HG02763 (cell line): ENCODE measurements around the gene AMER3.

Experiments used
- ATAC-seq: cut with Tn5 transposase; IDR thresholded peaks from one replicate; pipeline ENCODE4 v1.9.1; 2021; ENCODE audit warnings: mild to moderate bottlenecking, moderate library complexity; ENCODE audit not compliant: unreplicated experiment

AMER3 gene

GRCh38 chr2:130778781-130779180, 23.4 kb downstream of the AMER3 start:
- ATAC-seq, result no peak

GRCh38 chr2:130785466-130786055, 30.2 kb downstream of the AMER3 start:
- ATAC-seq, result no peak

DNA sequence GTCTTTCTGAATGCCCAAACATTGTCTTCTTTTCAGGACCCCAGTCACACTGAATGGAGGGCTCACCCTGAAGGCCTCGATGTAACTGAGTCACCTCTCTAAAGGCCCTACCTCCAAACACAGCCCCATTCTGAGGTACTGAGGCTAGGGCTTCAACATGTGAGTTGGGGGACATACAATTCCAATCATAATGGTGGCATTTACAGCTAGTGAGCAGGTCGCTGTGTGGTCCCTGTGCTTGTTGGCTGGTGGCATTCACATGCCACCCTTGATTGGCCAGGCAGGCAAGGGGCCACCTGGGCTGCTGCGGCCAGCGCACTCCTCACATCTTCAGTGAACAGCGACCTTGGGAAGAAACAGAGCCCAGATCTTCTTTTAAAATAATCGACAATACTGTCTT, 30.7 kb downstream of the AMER3 start:
- ATAC-seq, result no peak

- ATAC-seq, result no peak
These were observed 32.5 kb downstream of the AMER3 start for GRCh38 chr2:130787841-130788240.

DNA sequence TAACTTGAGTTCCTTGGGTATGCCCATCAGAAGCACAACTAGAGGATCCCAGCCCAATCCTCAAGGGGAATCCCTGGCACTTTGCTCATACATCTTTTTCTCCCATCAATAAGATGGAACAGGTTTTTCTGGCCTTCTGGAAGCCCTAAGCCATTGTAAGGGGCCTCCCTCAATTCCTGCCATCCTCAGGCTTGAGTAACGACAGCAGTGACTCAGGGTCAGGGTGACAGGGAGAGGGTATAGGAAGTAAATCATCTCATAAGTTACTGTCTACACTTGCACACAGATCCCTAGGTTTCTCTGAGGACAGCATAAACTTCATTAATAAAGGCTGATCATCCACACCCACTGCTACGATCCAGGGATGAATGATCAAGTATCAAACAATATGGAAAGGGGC, 35.0 kb downstream of the AMER3 start:
- ATAC-seq, result no peak

DNA sequence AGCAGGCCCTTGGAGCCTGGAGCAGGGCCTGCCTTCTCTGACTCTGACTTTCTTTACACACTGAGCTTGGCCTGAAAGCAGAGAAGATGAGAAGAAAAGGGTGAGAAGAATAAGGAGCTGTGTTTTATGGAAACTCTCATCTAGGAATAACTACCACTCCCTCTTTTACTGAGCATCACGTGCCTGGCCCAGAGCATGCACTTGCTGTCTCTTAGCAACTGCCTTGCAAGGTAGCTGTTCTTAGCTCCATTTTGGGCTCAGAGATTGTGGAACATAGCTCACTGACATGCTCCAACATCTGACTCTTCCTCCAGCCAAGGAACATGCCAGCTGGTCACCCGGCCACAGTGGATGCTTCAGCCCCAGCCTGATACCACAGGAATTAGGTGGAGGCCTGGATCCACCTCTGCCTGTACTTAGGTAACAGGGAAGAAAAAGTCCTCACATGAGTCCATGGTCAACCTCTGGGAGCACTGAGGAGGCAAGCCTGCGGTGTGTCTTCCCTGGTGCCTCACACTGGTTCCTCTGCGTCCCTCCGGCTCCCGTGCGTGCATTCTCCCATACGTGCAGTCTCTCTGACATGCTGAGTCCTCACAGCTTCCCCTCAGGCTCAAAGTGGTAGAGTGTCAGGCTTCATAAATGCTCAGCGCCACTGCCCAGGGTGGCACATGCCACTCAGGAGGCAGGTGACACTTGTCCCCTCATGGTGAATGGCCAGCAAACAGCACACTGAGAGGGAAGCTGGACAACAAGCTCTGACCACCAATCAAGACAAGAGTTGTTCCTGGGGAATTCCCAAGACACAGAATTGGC, 35.7 kb downstream of the AMER3 start:
- ATAC-seq, result no peak

GRCh38 chr2:130791617-130791939, 36.2 kb downstream of the AMER3 start:
- no peak for ATAC-seq

- no peak for ATAC-seq
These were observed 40.1 kb downstream of the AMER3 start for GRCh38 chr2:130795431-130795830.

DNA sequence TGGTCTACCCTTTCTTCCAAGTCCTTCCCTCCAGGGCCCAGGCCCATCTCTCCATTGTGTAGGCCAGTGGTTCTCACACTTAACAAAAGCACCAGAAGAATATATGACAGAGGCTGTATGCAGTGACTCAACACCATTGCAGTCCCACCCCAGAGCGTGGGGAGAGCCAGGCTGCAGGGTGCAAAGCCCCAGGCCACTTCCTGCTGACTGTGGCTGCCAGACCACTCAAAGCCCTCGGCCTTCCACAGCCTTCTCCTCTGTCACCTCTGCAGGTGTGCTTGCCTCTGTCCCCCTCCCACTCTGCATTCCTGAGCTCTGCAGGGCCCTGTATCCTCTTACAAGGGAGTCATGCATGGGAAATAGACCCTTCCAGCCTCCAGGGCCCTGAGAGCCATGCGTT, 41.0 kb downstream of the AMER3 start:
- ATAC-seq, result no peak

GRCh38 chr2:130797493-130798435, 42.4 kb downstream of the AMER3 start:
- peak; percentile 92 for ATAC-seq

DNA sequence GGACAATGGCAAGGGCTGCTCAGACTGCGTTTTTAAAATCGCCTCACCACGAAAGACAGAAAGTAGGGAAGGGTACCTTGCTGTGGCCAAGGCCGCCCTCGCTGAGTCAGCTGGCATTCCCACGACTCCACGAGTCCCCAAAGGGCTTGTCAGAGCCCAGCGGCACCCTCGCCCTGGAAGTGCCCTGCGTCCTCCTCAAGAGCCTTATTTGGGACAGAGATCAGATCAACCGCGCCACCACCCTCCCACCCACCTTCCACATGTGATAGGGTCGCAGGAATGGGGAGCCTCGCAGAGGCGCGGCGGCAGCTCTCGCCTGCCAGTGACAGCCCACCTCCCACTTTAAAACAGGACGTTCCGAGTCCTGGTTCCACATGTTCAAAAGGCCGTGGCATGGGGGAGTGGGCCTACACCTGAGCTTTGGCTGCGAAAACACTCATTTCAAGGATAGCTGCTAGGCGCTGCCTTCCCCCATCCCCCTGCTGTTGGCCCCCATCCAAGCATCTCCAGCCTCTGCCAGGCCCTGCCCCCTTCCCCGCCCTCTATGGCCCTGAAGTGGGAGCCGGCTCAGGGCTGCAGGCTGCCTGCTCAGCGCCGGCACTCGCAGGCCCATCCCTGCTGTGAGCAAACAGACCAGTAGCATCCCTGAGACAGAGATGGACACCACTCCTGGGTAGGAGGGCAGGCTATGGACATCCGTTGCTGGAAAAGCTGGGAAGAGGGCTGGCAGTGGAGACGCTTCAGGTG, 43.3 kb downstream of the AMER3 start:
- ATAC-seq, result no peak

GRCh38 chr2:130799295-130799694, 44.0 kb downstream of the AMER3 start:
- no peak for ATAC-seq

DNA sequence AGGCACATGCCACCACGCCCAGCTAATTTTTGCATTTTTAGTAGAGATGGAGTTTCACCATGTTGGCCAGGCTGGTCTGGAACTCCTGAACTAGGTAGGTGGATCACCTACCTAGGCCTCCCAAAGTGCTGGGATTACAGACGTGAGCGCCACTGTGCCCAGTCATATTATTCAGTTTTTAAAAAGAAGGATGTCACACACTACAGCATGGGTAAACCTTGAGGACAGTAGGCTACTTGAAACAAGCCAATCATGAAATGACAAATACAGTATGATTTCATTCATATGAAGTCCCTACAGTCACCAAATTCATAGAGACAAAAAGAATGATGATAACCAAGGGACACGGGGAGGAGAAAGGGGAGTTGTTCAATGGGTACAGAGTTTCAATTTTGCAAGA, 50.3 kb downstream of the AMER3 start:
- no peak for ATAC-seq

GRCh38 chr2:130806370-130806769, 51.0 kb downstream of the AMER3 start:
- no peak for ATAC-seq

DNA sequence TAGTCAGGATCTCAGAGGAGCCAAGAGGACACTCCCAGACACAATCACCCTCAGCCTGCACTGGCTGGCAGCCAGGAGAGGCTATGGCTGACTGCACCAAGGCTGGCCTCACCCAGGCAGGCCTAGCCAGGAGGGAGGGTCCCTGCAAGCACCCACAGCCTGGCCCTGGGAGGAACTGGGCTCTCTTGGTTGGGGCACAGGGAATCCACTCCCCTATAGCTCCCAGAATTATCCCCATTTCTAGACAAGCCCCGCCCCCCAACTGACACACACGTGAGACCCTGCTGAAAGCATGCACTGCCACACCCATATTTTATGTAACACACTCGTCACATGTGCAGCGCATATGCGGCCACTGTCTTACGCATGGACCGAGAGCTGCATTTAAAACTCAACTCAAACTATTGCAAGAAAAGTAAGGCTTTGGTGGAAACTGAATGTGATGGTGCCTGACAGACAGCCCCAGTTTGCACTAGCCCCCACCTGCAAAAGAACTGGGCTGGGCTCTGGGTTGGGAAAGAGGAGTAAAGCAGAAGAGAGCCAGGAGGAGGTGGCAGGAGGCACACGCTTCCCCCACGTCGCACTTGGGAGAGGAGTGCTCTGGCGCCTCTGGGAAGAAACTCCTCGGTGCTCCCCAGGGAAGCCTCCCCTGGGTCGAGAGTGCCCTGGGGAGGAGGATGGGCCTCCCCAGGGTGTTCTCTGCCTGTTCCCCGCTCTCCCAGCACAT, 52.5 kb downstream of the AMER3 start:
- ATAC-seq, result no peak

DNA sequence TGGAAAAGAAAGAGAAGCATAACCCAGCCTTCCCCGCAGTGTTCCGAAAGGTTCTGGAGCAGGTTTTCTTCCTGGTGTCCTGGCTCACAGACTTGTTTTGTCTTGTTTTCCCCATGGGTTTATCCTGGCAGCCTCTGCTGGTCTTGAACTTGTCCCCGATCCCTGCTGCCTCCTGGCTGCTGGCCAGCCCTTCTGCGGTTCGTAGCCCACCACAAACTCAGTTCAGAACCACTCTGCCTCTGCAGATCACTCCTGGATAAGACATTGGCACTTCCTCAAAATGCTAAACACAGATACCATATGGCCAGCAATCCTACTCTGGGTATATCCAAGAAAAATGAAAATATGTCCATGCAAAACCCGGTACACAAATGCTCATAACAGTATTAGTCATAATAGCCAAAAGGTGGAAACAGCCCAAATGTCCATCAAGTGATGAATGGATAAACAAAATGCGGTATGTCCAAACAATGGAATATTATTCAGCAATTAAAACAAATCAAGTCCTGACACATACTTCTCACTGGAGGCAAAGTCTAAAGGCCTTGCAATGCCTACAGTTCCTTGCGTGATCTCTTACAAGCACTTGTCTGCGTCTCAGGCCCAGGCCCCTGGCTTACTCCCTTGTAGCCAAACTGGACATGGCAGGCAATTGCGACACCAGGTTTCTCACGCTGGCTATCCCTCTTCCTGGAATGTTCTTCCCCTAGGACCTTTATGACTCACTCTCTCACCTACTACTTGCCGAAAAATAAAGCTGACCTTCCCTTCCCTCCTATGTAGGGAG, 53.3 kb downstream of the AMER3 start:
- ATAC-seq, result no peak

GRCh38 chr2:130810490-130810889, 55.1 kb downstream of the AMER3 start:
- no peak for ATAC-seq

DNA sequence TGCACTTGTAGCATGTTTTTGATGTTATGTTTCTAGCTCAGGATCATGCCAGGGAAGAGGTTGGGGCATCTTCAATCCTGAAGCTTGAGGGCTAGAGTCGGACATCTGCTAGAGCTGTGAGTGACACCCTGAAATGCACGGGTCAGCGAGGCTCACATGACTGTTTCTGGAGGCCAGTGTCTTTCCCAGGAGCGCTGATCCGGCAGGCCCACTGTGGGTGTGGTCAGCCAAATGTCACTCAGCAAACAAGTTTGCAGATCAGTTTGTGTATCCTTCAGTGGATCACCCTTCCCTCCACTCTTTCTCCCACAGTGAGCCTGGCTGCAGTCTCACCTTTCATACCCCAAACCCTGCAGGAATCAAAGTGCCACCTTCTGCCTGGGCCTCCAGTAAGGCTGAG, 58.4 kb downstream of the AMER3 start:
- ATAC-seq, result no peak

- no peak for ATAC-seq
These were observed 59.8 kb downstream of the AMER3 start for GRCh38 chr2:130814931-130815680.
